ENCODE measurements around the gene PDE6A. TPM values are rescaled to one million over a fixed set of nuclear protein-coding genes. Genes with fewer than 3 reads are reported as not detected.
"Not testable (repeated sequence)": the region's sequence is repeated elsewhere in the genome, so short reads cannot be mapped to it uniquely, and the experiment has no call there.

Gene PDE6A
- total RNA-seq, 1 donor from 2014 or later, result 0.05 TPM

DNA sequence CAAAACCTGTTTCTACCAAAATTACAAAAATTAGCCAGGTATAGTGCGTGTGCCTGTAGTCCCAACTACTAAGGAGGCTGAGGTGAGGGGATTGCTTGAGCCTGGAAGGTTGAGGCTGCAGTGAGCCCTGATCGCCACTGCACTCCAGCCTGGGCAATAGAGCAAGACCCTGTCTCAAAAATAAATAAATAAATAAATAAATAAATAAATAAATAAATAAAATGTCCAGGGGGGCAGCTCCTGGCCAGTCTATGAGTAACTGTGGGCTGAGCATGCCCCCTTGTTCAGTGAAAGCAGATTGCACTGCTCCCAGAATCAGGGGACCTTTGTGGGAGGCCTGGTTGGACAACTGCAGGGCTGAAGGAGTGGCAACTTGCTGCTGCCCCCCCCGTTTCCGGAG lies 62.7 kb downstream of the PDE6A start:
- intact Hi-C loops (cut with DNase I), result no loop called here
- ATAC-seq (no peak), DNase-seq (ENCODE audit: missing footprints) (no peak)

DNA sequence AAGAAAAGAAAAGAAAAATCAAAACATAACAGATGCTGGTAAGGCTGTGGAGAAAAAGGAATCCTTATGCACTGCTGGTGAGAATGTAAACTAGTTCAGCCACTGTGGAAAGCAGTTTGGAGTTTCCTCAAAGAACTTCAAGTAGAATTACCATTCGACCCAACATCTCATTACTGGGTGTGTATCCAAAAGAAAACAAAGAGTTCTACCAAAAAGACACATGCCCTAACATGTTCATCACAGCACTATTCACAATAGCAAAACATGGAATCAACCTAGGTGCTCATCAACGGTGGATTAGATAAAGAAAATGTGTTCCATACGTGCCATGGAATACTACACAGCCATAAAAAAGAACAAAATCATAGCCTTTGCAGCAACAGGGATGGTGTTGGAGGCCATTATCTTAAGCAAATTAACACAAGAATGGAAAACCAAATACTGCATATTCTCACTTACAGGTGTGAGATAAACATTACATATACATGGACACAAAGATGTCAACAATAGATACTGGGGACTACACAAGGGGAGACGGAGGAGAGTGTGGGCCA lies 63.4 kb downstream of the PDE6A start:
- DNase-seq (ENCODE audit: missing footprints) (no peak), ATAC-seq (no peak)
- intact Hi-C loops (cut with DNase I), result no loop called here

DNA sequence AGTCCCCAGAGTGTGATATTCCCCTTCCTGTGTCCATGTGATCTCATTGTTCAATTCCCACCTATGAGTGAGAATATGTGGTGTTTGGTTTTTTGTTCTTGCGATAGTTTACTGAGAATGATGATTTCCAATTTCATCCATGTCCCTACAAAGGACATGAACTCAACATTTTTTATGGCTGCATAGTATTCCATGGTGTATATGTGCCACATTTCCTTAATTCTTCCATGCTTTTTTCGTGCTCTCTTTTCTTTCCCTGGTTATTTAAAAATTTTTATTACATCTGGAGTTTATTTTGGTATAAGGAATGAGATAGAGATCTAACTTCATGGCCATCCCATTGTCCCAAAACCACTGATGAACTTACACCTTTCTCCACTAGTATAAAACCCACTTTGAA lies 65.0 kb downstream of the PDE6A start:
- DNase-seq (ENCODE audit: missing footprints); ATAC-seq; intact Hi-C loops (cut with DNase I): not testable (repeated sequence)

- DNase-seq (ENCODE audit: missing footprints) (no peak), ATAC-seq (no peak)
- intact Hi-C loops (cut with DNase I), result no loop called here
Observed at GRCh38 chr5:149878371-149878770, 66.2 kb downstream of the PDE6A start.

DNA sequence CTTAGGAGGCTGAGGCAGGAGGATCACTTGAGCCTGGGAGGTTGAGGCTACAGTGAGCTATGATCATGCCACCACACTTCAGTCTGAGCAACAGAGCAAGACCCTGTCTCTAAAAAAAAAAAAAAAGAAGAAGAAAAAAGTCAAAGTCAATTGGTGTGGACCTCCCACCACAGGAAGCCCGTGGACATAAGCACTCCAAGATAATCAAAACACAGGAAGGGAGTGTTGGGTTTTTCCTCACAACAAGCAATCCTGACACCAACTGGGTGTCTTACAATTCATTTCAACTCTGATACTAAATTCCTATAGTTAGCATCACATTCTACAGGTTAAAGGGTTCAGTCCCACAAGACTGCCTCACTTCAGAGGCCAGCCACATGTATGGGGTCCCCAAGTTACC lies 70.7 kb downstream of the PDE6A start:
- intact Hi-C loops (cut with DNase I), result no loop called here
- DNase-seq (ENCODE audit: missing footprints) (no peak), ATAC-seq (no peak)

DNA sequence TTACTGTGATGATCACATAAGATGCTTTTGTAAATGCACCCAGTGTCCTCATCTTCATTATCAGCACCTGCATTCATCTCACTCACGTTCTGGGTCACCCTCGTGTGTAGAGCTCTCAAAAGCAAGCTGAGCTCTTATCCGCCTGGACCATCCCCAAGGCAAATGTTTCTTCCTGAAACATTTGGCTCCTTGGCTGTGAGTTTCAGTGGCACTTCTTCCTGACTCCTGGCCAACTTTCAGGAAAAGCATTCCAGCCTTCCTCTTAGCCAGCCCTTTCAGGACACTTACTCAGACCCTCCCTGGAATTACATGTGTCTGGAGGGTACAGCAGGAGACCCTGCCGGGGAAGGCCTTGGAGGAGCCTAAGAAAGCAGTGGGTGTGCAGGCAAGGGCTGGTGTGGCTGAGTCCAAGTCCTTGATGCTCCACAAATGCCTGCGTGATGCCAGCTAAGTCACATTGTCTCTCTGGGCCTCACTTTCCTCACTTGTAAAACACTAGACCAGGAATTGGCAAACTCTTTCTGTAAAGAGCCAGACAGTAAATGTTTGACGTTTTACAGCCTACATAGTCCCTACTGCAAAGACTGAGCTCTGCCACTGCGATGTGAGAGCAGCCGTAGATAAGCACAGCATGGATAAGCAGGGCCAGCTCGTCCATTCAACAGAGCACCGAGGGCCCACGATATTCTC lies 72.1 kb downstream of the PDE6A start:
- ATAC-seq, result peak; percentile 68
- DNase-seq (ENCODE audit: missing footprints), result no peak
- intact Hi-C loops (cut with DNase I), result no loop called here

DNA sequence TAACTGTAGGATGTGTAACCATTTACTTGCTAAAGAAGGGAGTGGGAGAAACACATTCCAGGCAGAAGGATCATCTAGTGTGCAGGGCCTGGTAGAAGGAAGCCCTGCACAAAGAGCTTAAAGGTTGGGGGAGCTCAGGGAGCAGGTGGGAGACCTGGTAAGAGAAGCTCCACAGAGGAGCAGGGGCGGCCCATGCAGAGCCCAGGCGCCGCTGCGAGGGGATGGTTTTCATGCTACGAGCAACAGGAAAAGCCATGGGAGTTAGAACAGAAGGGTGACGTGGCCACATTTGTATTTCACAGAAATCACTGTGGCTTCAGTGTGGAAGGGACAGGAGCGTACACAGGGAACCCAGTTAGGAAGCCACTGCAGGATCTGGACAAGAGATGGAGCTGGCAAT lies 73.1 kb downstream of the PDE6A start:
- no peak for DNase-seq (ENCODE audit: missing footprints)
- no peak for ATAC-seq
- intact Hi-C loops (cut with DNase I), result no loop called here

- intact Hi-C loops (cut with DNase I), result no loop called here
- DNase-seq (ENCODE audit: missing footprints) (no peak), ATAC-seq (no peak)
Observed at GRCh38 chr5:149870697-149871096, 73.9 kb downstream of the PDE6A start.

- ATAC-seq (no peak), DNase-seq (ENCODE audit: missing footprints) (no peak)
- intact Hi-C loops (cut with DNase I), result no loop called here
Observed at GRCh38 chr5:149870232-149870631, 74.4 kb downstream of the PDE6A start.

- intact Hi-C loops (cut with DNase I), result no loop called here
- DNase-seq (ENCODE audit: missing footprints) (no peak), ATAC-seq (no peak)
Observed at GRCh38 chr5:149869411-149869821, 75.2 kb downstream of the PDE6A start.

GRCh38 chr5:149865746-149866145 lies 78.8 kb downstream of the PDE6A start:
- ATAC-seq (no peak), DNase-seq (ENCODE audit: missing footprints) (no peak)
- intact Hi-C loops (cut with DNase I), result no loop called here

DNA sequence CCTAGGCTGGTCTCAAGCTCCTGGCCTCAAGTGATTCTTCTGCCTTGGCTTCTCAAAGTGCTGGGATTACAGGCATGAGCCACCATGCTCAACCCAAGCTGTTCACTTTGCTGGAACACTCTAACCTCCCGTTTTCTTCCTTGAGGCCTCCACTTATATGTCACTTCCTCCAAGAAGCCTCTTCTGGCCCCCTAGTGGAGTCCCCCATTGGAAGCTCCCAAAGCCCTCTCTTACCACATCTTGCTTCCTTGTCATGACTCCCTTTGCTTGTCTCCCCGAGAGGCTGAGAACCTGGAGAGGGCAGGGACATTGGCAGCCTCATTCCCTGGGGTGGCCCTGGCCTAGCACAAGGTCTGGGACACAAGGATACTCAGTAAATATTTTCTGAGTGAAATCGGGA lies 80.8 kb downstream of the PDE6A start:
- ATAC-seq, result no peak
- intact Hi-C loops (cut with DNase I), result no loop called here
- DNase-seq (ENCODE audit: missing footprints), result no peak

DNA sequence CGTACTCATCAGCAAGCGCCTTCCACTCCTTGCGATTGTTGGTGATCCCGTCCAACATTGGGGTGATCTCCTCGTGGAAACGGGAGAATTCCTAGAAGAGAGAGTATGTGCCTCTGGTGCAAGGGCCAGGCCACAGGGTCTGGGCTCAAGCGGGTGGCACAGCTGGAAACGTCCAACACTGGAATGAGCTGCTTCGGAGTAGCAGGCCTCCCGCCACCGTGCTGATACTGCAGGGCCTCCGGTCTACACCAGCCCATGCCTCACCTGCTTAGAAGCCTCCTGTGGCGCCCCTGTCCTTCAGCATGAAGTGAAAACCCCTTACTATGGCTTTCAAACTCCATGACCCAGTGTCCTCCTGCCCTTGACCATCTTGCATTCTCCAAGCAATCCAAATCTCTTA lies 81.4 kb downstream of the PDE6A start:
- intact Hi-C loops (cut with DNase I), result no loop called here
- DNase-seq (ENCODE audit: missing footprints) (no peak), ATAC-seq (no peak)

DNA sequence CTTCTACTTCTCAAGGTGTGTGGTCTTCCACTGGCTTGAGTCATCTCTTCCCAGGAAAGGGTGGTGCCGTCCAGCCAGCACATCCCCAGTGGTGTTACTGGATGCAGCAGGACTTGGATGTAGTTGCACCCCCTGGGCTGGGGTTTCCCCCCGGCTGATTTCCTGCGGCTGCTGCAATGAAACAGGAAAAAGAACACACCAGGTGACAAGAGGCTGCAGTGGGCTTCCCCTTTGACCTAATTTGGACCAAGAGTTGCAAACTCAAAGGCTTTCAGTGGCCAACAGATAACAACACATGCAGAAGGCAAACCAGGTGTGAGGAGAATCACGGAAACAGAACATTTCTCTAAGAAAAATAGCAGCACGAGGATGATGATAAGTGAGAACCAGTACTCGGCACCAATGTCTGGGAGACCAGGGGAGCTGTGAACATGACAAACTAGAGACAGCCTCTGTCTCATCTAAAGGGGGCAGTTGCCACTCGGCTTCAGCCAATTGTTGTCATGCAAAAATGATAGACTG lies 83.7 kb downstream of the PDE6A start:
- ATAC-seq (no peak), DNase-seq (ENCODE audit: missing footprints) (no peak)
- intact Hi-C loops (cut with DNase I), result no loop called here

- intact Hi-C loops (cut with DNase I), result loop anchor here (5.0 kb wide), 1 partner anchor 78 kb away; no protein-coding TSS in a partner anchor
- no peak for ATAC-seq
- no peak for DNase-seq (ENCODE audit: missing footprints)
Observed at GRCh38 chr5:149859746-149860145, 84.8 kb downstream of the PDE6A start.

GRCh38 chr5:149858481-149858880 lies 86.1 kb downstream of the PDE6A start:
- ATAC-seq; DNase-seq (ENCODE audit: missing footprints): not testable (repeated sequence)
- intact Hi-C loops (cut with DNase I), result loop anchor here (5.0 kb wide), 1 partner anchor 79 kb away; no protein-coding TSS in a partner anchor

DNA sequence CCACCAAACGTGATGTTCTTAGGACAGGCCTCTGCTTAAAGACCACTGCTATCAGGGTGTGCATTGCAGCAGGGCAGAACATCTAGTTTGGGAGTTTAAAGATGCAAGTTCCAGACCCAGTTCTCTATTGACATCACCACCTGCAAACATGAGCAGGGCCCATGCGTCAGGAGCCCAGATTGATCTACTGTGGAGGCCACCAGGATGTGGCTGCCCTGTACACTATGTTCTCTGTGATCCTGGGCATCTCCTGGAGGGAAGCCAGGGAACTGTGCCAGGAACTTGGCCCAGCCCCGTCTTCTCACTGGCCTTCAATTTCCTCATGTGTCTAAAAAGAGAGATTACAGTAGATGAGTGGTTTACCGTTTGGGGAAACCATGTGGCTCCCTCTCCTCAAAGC lies 87.1 kb downstream of the PDE6A start:
- peak; percentile 87 for DNase-seq (ENCODE audit: missing footprints)
- ATAC-seq, result peak; percentile 94
- intact Hi-C loops (cut with DNase I), result loop anchor here (5.0 kb wide), 1 partner anchor 80 kb away; no protein-coding TSS in a partner anchor

DNA sequence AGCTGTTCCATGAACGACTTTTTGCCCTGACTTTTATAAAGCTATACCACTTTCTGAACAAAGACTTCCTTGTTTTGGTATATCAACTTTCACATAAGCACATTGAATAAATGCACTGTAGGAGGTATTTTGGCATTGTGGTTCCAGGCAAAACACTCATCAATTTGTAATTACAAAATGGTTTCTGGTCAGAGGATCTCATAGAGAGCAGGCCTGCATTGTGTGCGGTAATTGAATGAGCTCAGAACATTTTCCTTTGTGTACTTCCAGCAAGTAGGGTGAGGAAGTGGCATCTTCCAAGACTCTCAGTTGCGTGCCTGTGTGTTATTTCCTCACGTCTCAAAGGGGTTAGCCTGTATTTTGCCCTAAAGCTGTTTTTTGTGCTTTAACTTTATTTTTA lies 89.2 kb downstream of the PDE6A start:
- intact Hi-C loops (cut with DNase I), result loop anchor here (5.0 kb wide), 1 partner anchor 82 kb away; no protein-coding TSS in a partner anchor
- no peak for ATAC-seq
- no peak for DNase-seq (ENCODE audit: missing footprints)

GRCh38 chr5:149854866-149855265 lies 89.7 kb downstream of the PDE6A start:
- intact Hi-C loops (cut with DNase I), result loop anchor here (5.0 kb wide), 2 partner anchors 82 to 107 kb away; partner anchors contain the start of gene SLC26A2
- no peak for ATAC-seq
- DNase-seq (ENCODE audit: missing footprints), result no peak

DNA sequence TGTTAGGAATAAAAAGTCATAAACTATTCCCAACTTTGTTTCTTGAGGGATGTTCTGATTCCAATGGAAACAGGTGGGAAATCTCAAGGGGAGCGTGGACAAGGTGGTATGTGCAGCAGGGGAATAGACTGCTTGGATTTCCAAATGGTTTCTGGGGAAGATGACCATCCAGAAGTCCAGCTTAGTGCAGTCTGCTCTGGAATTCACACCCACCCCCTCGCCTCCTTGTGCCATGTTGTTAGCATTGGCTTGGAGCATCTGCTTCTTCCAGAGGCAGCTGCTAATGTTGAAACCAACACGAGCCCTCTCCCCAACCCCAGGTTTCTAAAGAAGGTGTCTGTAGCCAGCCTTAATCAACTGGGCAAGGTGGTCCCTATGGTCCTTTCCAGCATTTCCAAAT lies 90.9 kb downstream of the PDE6A start:
- DNase-seq (ENCODE audit: missing footprints) (no peak), ATAC-seq (no peak)
- intact Hi-C loops (cut with DNase I), result loop anchor here (2.0 to 5.0 kb wide), 2 partner anchors 109 to 215 kb away; partner anchors contain the start of gene SLC26A2

Measured in Right ventricle myocardium inferior (tissue), 1 donor.